KG1 (cell line): ENCODE data around the gene WFDC10B.
"Not testable (repeated sequence)": the region's sequence is repeated elsewhere in the genome, so short reads cannot be mapped to it uniquely, and the experiment has no call there.

Source experiments
- DNase-seq: peaks from one replicate; lab custom pipeline; 2025; lab: John Stamatoyannopoulos, UW

Gene WFDC10B

DNA sequence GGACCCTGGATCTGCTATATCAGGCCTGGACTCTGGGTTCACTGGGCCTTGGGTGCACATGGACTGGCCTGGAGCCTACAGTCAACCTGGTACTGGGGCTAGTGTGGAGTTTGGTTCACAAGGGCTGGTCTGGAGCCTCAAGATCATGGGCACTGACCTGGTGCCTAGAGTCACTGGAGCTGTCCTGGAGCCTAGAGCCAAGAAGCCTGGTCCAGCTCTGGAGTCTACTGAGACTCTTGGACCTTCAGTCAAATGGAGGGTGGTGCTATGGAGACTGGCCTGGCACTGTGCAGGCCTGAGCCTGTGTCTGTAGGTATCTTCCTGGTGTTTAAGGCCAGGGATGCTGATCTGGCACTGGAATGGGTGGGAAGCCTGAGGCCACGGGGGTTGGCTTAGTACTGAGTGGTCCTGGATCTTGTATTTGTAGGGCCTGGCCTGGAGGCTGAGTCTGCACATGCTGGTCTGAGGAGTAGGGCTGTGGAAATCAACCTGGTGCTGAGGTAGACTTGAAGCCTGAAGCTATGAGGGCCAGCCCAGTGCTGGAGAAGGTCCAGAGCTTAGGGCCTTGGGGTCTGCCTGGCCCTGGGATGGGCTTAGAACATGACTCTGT is 57.3 kb downstream of the WFDC10B start:
- no peak for DNase-seq

DNA sequence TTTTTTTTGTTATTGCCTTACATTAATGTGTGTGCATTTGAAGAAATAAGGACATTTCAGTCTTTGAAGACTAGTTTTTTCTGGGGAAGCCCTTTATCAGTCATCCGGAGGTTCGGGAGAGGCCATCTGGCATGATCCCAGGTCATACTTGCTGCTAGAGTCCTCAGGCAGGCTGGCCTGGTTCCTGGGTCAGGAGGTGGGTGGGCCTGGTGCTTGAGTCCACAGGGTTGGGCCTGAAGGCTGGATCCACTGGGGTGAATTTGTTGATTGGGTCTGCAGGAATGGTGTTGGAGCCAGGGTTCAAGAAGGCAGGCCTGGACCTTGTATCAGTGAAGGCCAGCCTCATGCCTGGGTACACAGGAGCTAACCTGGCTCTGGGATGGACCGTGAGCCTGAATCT is 57.9 kb downstream of the WFDC10B start:
- no peak for DNase-seq

DNA sequence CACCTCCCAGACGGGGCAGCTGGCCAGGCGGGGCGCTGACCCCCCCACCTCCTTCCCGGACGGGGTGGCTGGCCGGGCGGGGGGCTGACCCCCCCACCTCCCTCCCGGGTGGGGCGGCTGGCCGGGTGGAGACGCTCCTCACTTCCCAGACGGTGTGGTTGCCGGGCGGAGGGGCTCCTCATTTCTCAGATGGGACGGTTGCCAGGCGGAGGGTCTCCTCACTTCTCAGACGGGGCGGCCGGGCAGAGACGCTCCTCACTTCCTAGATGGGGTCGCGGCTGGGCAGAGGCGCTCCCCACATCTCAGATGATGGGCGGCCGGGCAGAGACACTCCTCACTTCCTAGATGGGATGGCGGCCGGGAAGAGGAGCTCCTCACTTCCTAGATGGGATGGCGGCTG is 59.0 kb downstream of the WFDC10B start:
- not testable (repeated sequence) for DNase-seq

DNA sequence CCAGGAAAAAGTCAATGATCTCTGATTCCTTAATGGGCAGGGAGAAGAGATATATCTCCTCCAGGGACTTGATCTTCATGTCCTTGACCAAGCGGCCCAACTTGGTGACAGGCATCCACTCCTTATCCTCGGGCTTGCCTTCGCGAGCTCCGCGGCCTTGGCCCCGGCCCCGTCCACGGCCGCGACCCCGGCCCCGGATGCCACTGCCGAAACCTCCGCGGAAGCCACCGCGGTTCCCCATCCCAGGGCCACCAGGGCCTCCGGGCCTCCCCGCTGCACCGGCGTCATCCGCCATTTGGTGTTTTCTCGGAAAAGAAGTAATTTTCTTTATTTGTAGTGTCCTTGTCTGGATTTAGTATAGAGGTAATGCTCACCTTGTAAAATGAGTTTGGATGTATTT is 63.7 kb downstream of the WFDC10B start:
- not testable (repeated sequence) for DNase-seq

DNA sequence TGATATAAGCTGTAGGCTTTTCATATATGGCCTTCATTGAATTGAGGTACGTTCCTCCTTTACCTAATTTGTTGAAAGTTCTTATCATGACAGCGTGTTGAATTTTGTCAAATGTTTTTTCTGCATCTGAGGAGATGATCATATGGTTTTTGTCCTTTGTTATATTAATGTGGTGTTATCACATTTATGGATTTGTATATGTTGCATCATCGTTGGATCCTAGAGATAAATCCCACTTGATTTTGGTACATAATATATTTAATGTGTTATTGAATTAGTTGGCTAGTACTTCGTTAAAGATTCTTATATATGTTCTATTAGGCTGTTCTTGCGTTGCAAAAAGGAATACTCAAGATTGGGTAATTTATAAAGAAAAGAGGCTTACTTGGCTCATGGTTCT is 65.1 kb downstream of the WFDC10B start:
- DNase-seq, result no peak

DNA sequence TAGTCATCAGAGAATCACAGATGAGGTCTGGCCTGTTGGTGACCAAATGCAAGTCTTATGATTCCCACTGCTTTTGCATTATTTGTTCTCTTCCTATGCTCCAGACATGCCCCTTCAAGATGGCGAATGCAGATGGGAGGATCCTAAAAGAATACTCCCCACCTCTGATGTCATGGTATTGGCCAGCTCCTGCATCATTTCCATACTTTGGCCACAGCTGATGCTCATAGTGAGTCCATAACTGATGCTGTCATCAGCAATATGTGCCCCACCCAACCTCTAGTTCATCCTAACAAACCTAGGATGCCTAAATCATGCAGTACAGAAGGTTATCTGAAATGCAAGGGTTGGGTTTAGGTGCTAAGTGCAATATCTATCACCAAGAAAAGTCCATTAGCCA is 68.3 kb downstream of the WFDC10B start:
- no peak for DNase-seq
